Measurements from ENCODE around the gene TMOD3.

GRCh38 chr15:51848811-51849210, 19.4 kb downstream of the TMOD3 start:
- no peak for TF ChIP-seq SREBF2 (IDR thresholded peaks at IDR 0.05)
- no peak for TF ChIP-seq CTCF (IDR thresholded peaks at IDR 0.05)
- TF ChIP-seq POLR2AphosphoS2 (conservative IDR thresholded peaks at IDR 0.05; ENCODE audit: low read length) = no peak
- no peak for TF ChIP-seq POLR2A (IDR thresholded peaks at IDR 0.05; ENCODE audit: low read length)
- no peak for TF ChIP-seq PHF8 (IDR thresholded peaks at IDR 0.05; ENCODE audit: borderline replicate concordance, low read depth)
- no peak for TF ChIP-seq MYC (IDR thresholded peaks at IDR 0.05; ENCODE audit: borderline replicate concordance, low read length)
- TF ChIP-seq ELK1 (IDR thresholded peaks at IDR 0.05; ENCODE audit: low read depth, low read length) = no peak
- TF ChIP-seq USF2 (IDR thresholded peaks at IDR 0.05) = no peak
